RKO (cell line): ENCODE data around the gene TRIM6.
"Not testable (repeated sequence)": the region's sequence is repeated elsewhere in the genome, so short reads cannot be mapped to it uniquely, and the experiment has no call there.

Experiments used
- DNase-seq: peaks from one replicate; pipeline ENCODE4 v3.0.0-alpha.2; 2016; ENCODE audit warnings: low spot score

TRIM6 gene

DNA sequence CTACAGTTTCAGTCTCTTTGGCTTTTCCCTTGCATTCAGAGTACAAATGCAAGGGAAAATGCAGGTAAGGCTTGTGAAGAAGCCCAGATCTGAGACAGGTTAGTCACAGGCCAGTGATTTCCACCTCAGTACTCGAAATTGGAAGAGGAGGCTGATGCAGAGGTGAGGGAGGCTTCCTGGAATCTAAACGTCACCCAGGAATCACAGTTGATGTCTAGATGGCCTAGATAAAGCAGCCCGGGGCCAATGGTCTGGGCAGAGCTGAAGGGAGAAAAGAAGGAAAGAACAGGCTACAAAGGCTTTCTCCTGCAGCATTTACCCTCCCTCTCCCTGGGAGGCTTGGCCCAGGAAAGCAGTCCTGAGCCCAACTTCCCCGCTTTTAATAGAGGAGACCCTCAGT, 8.5 kb downstream of the TRIM6 start:
- no peak for DNase-seq

- peak; percentile 29 for DNase-seq
Observed at GRCh38 chr11:5605849-5606248, 9.4 kb downstream of the TRIM6 start.

GRCh38 chr11:5608808-5609207, 12.4 kb downstream of the TRIM6 start:
- DNase-seq, result no peak

DNA sequence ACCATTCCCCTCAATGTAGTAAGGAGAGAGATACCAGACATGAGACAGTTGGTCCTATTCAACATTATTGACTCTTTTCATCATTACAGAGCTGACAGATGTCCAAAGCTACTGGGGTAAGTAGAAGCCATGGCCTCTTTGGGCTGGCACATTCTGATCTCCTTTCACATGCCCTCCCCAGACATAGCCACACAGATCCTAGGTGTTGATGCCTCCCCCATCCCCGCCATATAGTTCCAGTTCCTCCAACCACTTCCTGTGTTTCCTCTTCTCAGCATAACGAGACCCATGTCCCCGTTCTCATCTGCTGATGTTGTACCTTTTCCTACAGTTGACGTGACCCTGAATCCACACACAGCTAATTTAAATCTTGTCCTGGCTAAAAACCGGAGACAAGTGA, 14.0 kb downstream of the TRIM6 start:
- DNase-seq, result no peak

DNA sequence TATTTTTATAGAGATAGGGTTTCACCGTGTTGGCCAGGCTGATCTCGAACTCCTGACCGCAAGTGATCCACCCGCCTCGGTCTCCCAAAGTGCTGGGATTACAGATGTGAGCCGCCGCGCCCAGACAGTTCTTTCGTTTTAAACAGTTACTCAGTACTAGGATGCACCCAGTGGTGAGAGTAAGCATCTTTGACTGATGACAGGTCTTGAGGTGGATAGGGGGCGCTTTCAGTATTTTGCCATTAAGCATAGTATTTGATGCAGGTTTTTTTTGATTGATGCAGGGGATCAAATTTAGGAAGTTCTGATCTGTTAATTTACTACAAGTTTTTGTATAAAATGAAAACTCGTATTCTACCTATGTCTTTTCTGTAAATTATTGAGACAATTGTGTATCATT, 15.2 kb downstream of the TRIM6 start:
- no peak for DNase-seq

- peak; percentile 59 for DNase-seq
Observed at GRCh38 chr11:5618807-5619206, 22.4 kb downstream of the TRIM6 start.

- no peak for DNase-seq
Observed at GRCh38 chr11:5620651-5621521, 24.4 kb downstream of the TRIM6 start.

GRCh38 chr11:5621580-5621979, 25.1 kb downstream of the TRIM6 start:
- DNase-seq, result no peak

DNA sequence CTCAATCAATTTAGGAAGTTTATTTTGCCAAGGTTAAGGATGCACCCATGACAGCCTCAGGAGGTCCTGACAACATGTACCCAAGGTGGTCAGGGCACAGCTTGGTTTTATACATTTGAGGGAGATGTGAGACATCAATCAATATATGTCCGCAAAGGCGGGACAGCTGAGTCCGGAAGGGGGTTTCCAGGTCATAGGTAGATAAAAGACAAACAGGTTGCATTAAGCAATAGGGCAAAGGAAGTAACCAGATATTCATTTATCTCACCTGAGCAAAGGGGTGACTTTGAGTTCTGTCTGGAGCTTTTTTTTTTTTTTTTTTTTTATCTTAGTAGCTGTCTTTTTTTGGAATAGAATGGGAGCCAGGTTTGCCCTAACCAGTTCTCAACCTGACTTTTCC, 26.4 kb downstream of the TRIM6 start:
- DNase-seq, result no peak

GRCh38 chr11:5624489-5625279, 28.2 kb downstream of the TRIM6 start, which contains the start of gene TRIM34:
TSS of gene TRIM34 (plus strand) at chr11:5625001. CDS start at chr11:5632332, 7,331 bp downstream.
- peak; percentile 42 for DNase-seq

- DNase-seq, result no peak
Observed at GRCh38 chr11:5625281-5625680, 28.8 kb downstream of the TRIM6 start.

DNA sequence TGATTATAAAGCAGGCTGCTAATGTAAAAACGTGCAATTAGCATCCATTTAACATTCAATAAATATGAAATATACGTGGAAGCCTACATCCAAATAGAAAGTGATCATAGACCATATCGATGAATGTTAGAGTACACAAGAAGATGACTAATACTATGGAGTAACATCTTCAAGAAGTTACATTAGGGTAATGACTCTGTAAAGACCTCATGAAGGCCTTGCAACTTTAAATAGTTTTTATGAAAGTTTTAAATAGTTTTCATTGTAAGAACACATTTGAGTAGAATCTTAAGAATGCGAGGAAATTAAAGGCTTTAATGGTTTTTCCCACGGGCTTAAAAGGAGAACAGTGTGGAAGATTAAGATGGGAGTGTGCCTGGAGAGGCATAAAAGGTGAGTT, 29.8 kb downstream of the TRIM6 start:
- DNase-seq, result no peak

GRCh38 chr11:5631417-5631816, 35.0 kb downstream of the TRIM6 start:
- DNase-seq, result no peak

- no peak for DNase-seq
Observed at GRCh38 chr11:5631969-5632635, 35.7 kb downstream of the TRIM6 start.

GRCh38 chr11:5639953-5640352, 43.5 kb downstream of the TRIM6 start:
- no peak for DNase-seq

DNA sequence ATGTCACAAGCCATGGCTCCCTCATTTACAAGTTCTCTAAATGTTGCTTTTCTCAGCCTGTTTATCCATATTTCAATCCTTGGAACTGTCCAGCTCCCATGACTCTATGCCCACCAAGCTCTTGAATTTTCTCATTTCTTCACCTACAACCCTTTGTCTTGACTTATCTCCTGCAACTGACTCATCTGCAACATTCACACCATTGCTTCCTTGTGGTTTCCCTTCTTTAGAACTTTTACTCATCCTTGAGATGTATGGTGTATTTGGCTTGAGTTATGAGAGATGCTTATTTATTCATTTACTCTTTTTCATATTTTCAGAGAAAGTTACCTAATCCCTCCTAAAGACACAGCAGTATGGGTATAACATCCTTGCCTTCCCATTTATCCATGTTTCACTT, 47.1 kb downstream of the TRIM6 start:
- DNase-seq, result no peak

GRCh38 chr11:5646139-5646538, 49.7 kb downstream of the TRIM6 start:
- DNase-seq, result no peak

DNA sequence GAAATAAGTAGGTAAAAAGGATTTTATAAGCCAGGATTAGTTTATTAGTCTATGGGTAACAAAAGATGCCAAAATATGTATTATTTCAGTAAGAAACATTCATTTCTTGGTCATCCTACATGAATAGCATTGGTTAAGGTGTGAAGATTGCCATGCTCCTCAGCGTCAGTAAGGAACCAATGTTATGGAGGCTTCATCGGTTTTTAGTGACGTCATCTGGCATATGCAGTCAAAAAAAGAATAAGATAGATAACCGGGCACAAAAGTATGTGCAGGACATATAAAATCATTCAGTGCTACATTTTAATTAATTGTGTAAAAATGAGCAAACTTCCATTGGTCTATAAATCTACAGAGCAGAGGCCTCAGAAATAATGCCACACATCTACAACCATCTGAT, 59.0 kb downstream of the TRIM6 start:
- no peak for DNase-seq

GRCh38 chr11:5656956-5657355, 60.5 kb downstream of the TRIM6 start:
- DNase-seq, result not testable (repeated sequence)

DNA sequence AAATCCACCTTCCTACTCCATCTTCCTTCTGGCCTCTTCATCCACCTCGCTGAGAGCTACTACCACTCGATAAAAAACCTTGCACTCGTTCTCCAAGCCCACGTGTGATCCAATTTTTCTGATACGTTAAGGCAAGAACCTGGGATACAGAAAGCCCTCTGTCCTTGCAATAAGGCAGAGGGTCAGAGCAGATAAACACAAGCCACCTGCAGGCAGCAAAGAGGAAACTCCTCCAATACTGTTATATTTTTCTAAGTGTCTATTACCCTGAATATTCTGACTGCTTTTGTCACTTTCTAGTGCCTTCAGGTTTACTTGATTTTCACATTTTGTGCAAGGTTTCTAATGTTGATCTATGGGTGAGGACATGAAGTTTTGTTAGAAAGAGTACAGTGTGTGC, 61.9 kb downstream of the TRIM6 start:
- DNase-seq, result no peak
